Chondrocyte (in vitro differentiated cells): ENCODE measurements around the gene TMEM139. TPM values are rescaled to one million over a fixed set of nuclear protein-coding genes. Genes with fewer than 3 reads are reported as not detected.

Experiments used
- DNase-seq: peaks from one replicate; pipeline ENCODE4 v3.0.0; 2021; ENCODE audit warnings: mixed read lengths, low spot score
- H3K27ac Mint-ChIP-seq: one replicate; pipeline ENCODE4 v1.8.0; 2021; ENCODE audit warnings: mild to moderate bottlenecking, moderate library complexity, mixed read lengths; ENCODE audit not compliant: unreplicated experiment
- H3K27me3 Mint-ChIP-seq: 2 replicates; pipeline ENCODE4 v1.8.0; 2021; ENCODE audit warnings: low read depth, mixed read lengths
- H3K36me3 Mint-ChIP-seq: 2 replicates; pipeline ENCODE4 v1.8.0; 2021; ENCODE audit warnings: low read depth, mixed read lengths
- H3K4me1 Mint-ChIP-seq: 2 replicates; pipeline ENCODE4 v1.8.0; 2021; ENCODE audit warnings: low read depth, mild to moderate bottlenecking, mixed read lengths
- H3K4me3 Mint-ChIP-seq: one replicate; pipeline ENCODE4 v1.8.0; 2021; ENCODE audit warnings: mild to moderate bottlenecking, moderate library complexity, mixed read lengths; ENCODE audit not compliant: unreplicated experiment
- H3K9me3 Mint-ChIP-seq: 2 replicates; pipeline ENCODE4 v1.8.0; 2021; ENCODE audit warnings: low read depth, mixed read lengths
- total RNA-seq: library from RNA; stranded (reverse); gene quantifications from 3 replicates; pipeline ENCODE4 v1.2.1, GENCODE V29; 2021
- TF ChIP-seq, protein P1 (sequence below): fragments of 200-600 bp; sonication (generic); IDR thresholded peaks from 2 replicates; pipeline ENCODE4 v1.5.0; 2021; ENCODE audit warnings: antibody characterized with exemption, mild to moderate bottlenecking, moderate library complexity

The TMEM139 gene
- total RNA-seq, 1 donor from 2014 or later = not detected

DNA sequence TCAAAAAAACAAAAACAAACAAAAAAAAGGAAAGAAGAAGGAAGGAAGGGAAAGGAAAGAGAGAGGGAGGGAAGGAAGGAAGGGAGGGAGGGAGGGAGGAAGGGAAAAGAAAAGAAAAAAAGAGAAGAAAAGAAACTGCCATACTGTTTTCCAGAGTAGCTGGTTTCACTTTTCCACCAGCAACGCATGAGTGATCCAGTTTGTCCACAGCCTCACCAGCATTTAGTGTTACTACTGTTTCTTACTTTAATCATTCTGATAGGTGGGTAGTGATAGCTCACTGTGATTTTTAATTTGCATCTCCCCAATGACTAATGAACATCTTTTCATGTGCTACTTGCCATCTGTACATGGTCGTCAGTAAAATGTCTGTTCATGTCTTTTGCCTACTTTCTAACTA, 11.9 kb upstream of the TMEM139 start:
- no peaks in the 10 kb centered on the region for H3K9me3 Mint-ChIP-seq
- H3K36me3 Mint-ChIP-seq = peaks cover 8% of the 10 kb centered on the region
- H3K4me3 Mint-ChIP-seq = no peak overlapping the region
- H3K27ac Mint-ChIP-seq = no peak overlapping the region
- DNase-seq = no peak
- TF ChIP-seq, protein P1, sequence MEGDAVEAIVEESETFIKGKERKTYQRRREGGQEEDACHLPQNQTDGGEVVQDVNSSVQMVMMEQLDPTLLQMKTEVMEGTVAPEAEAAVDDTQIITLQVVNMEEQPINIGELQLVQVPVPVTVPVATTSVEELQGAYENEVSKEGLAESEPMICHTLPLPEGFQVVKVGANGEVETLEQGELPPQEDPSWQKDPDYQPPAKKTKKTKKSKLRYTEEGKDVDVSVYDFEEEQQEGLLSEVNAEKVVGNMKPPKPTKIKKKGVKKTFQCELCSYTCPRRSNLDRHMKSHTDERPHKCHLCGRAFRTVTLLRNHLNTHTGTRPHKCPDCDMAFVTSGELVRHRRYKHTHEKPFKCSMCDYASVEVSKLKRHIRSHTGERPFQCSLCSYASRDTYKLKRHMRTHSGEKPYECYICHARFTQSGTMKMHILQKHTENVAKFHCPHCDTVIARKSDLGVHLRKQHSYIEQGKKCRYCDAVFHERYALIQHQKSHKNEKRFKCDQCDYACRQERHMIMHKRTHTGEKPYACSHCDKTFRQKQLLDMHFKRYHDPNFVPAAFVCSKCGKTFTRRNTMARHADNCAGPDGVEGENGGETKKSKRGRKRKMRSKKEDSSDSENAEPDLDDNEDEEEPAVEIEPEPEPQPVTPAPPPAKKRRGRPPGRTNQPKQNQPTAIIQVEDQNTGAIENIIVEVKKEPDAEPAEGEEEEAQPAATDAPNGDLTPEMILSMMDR = no peak
- H3K27me3 Mint-ChIP-seq = no peaks in the 10 kb centered on the region
- H3K4me1 Mint-ChIP-seq = no peaks in the 10 kb centered on the region

DNA sequence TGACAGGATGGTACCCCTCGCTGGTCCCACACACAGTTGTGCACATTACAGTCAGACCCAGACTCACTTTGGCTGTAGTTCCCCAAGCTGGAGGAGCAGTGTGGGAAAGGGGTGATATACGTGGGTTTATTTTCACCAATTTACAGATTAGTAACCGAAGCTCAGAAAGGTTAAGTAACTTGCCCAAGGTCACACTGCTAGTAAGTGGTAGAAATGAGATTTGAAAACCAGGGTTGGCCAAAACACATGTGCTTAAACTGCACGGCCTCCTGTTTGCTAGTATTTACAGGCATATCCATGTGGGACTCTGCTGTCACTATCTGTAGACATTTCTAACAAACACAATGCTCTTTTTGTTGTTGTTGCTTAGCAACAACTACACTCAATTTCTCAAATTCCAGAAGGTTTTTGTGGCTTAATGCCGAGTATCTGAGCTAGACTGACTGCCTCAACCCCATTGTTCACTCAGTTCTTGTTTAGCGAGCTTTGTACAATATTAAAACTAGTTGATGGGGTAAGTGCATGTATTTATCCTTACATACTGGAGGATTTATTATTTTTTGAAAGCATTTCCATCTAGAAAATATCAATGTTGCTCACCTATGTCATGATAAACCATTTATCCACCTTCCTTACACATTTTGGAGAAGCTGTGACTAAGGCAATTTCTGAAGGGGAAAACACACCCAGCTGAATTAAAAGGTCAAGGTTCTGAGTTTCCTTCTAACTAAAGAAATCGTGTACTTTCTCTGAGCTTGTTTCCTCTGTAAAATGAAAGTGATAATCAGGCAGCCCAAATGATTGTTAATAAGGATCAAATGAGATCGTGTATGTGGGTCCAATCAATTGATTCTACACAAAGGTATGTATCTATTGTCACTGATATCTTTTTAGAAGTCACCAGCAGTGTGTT, 5.3 kb upstream of the TMEM139 start:
- DNase-seq = no peak
- Mint-ChIP-seq H3K27me3 (no peaks in the 10 kb centered on the region), H3K36me3 (no peaks in the 10 kb centered on the region), H3K9me3 (no peaks in the 10 kb centered on the region), H3K27ac (peak overlapping the region; percentile 14), H3K4me1 (peaks cover 12% of the 10 kb centered on the region), H3K4me3 (no peak overlapping the region)
- TF ChIP-seq, protein P1 = no peak

DNA sequence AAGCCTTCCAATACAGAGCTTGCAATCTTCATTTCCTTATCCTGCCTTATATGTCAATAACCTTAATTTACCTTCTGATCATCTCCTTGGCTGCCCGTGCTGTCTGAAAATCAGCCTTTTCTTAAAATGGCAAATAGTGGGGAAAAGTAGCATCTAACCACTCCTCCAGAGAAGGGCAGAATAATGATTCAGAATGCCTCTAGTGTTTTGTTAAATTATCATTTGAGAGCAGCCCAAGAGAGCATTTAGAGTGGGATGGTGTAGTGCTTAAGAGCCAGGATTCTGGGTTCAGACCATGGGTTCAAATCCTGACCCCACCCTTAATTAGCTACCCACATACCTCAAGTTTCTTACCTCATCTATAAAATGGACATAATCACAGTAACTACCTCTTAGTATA, 4.6 kb upstream of the TMEM139 start:
- Mint-ChIP-seq H3K4me1 (peaks cover 12% of the 10 kb centered on the region), H3K27me3 (no peaks in the 10 kb centered on the region), H3K4me3 (no peak overlapping the region), H3K27ac (no peak overlapping the region), H3K9me3 (no peaks in the 10 kb centered on the region), H3K36me3 (no peaks in the 10 kb centered on the region)
- TF ChIP-seq, protein P1 = no peak
- DNase-seq = no peak

DNA sequence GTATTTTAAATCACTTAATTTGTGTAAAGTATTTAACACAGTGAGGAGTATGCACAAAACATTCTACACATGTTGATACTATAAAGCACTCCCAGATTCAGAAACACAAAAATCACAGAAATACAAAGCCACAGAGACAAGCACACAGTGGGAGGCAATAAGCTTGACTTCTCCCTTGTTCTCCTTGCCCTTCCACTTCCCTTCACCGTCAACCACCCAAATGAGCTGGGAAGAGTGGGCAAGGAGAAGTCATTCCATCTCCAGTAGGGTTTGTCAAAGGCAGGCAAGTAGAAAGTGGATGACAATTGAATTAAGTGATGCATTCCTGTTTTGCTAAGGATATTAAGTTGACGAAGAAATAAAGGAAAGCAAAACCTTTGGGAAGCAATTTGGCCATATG, 4.2 kb upstream of the TMEM139 start:
- TF ChIP-seq, protein P1 = no peak
- peaks cover 16% of the 10 kb centered on the region for H3K4me1 Mint-ChIP-seq
- no peak for DNase-seq
- no peak overlapping the region for H3K27ac Mint-ChIP-seq
- no peak overlapping the region for H3K4me3 Mint-ChIP-seq
- H3K27me3 Mint-ChIP-seq = no peaks in the 10 kb centered on the region
- no peaks in the 10 kb centered on the region for H3K9me3 Mint-ChIP-seq
- H3K36me3 Mint-ChIP-seq = no peaks in the 10 kb centered on the region

DNA sequence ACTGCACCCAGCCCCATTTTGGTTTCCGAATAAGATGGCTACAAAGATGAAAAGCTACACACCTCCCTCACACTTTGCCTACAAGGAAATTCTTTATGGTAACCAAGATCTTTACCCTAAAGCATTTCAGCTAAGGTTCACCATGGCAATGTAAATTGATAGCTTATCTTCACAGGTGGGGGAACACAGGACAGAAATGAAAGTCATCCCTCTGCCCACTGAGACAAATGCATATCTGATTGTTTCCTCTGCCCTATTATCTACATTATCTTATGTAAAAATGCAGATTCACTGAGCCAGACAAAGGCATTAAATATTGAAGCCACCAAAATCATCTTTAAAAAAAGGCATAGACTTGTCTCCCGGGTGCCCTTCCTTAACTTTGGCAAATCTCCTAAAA, 3.2 kb upstream of the TMEM139 start:
- no peak overlapping the region for H3K27ac Mint-ChIP-seq
- no peaks in the 10 kb centered on the region for H3K27me3 Mint-ChIP-seq
- peaks cover 17% of the 10 kb centered on the region for H3K4me1 Mint-ChIP-seq
- no peak for DNase-seq
- no peaks in the 10 kb centered on the region for H3K36me3 Mint-ChIP-seq
- TF ChIP-seq, protein P1 = no peak
- H3K4me3 Mint-ChIP-seq = no peak overlapping the region
- no peaks in the 10 kb centered on the region for H3K9me3 Mint-ChIP-seq
